CD4-positive, alpha-beta T cell (primary cell): ENCODE measurements around the gene SNRNP25. TPM values are rescaled to one million over a fixed set of nuclear protein-coding genes. Genes with fewer than 3 reads are reported as not detected.

Experiments used
- ATAC-seq: fragments of 200-7000 bp; cut with Tn5 transposase; one replicate; pipeline ENCODE4 v1.10.0; 2022; ENCODE audit warnings: mild to moderate bottlenecking; ENCODE audit not compliant: poor library complexity
- CTCF ChIA-PET: fragments of 350-600 bp; sonication (Branson Sonifier 250); formaldehyde crosslinking; loops from one replicate; lab custom pipeline; 2021; ENCODE audit warnings: antibody characterized with exemption, inconsistent platforms; lab: Charles Lee
- POLR2A ChIA-PET: fragments of 350-600 bp; sonication (Branson Sonifier 250); formaldehyde crosslinking; loops from one replicate; lab custom pipeline; 2021; ENCODE audit warnings: antibody characterized with exemption, inconsistent platforms; lab: Charles Lee
- DNase-seq, 14 experiments: peaks; one replicate each; pipeline ENCODE4 v3.0.0-alpha.2; 2013 to 2020; ENCODE audit warnings: mixed read lengths in 2 of 14
- H3K27ac ChIP-seq, 2 donors: one replicate each; pipeline versions ENCODE4 v1.5.1 to v1.7.0; 2013; ENCODE audit warnings: low read length in 2 of 2, low read depth in 1 of 2, mild to moderate bottlenecking in 1 of 2
- H3K27me3 ChIP-seq, 2 experiments: 1 replicate in 1 of 2; 2 replicates in 1 of 2; pipeline versions ENCODE4 v1.6.1 to v1.7.0; 2013; ENCODE audit warnings: low read length in 2 of 2, control low read depth in 1 of 2, mild to moderate bottlenecking in 1 of 2, moderate library complexity in 1 of 2; ENCODE audit not compliant: insufficient read depth in 2 of 2, control insufficient read depth in 1 of 2
- H3K36me3 ChIP-seq: one replicate; pipeline ENCODE4 v1.6.1; 2013; ENCODE audit warnings: low read length, control low read depth; ENCODE audit not compliant: insufficient read depth
- H3K4me1 ChIP-seq: one replicate; pipeline ENCODE4 v1.6.1; 2013; ENCODE audit warnings: low read length, control low read depth; ENCODE audit not compliant: insufficient read depth
- H3K4me3 ChIP-seq: one replicate; pipeline ENCODE4 v1.5.1; 2013; ENCODE audit warnings: mild to moderate bottlenecking, low read length, moderate library complexity
- H3K9me3 ChIP-seq, 2 experiments: 1 replicate in 1 of 2; 2 replicates in 1 of 2; pipeline versions ENCODE4 v1.6.1 to v1.7.0; 2013; ENCODE audit warnings: low read length in 2 of 2, mild to moderate bottlenecking in 2 of 2, control low read depth in 1 of 2, moderate library complexity in 1 of 2; ENCODE audit not compliant: control insufficient read depth in 1 of 2, insufficient read depth in 1 of 2
- H3K27ac Mint-ChIP-seq: one replicate; pipeline ENCODE4 v1.8.0; 2020; ENCODE audit warnings: mixed read lengths
- H3K27me3 Mint-ChIP-seq: one replicate; pipeline ENCODE4 v1.8.0; 2021; ENCODE audit warnings: mixed read lengths
- H3K36me3 Mint-ChIP-seq: one replicate; pipeline ENCODE4 v1.8.0; 2021; ENCODE audit warnings: low read depth, mixed read lengths
- H3K4me1 Mint-ChIP-seq: one replicate; pipeline ENCODE4 v1.8.0; 2021; ENCODE audit warnings: low read depth, mixed read lengths
- H3K4me3 Mint-ChIP-seq: one replicate; pipeline ENCODE4 v1.8.0; 2020; ENCODE audit warnings: mild to moderate bottlenecking, mixed read lengths
- H3K9me3 Mint-ChIP-seq: one replicate; pipeline ENCODE4 v1.8.0; 2020; ENCODE audit warnings: mixed read lengths
- CTCF ChIP-seq: fragments of 200-600 bp; IDR thresholded peaks from one replicate; pipeline ENCODE4 v1.8.0; 2022; ENCODE audit warnings: antibody characterized with exemption, mild to moderate bottlenecking
- intact Hi-C, 2 experiments: fragments of 100-400 bp; cut with DNase I in 1 of 2; cut with micrococcal nuclease in 1 of 2; formaldehyde crosslinking; loops; one replicate each; pipeline versions ENCODE4 v1.15.1 to v1.9.0; 2023 to 2025; cut with DNase I, micrococcal nuclease
- total RNA-seq, 174 experiments: library from RNA in 2 of 174; stranded (reverse) in 2 of 174; gene quantifications; one replicate each; pipeline ENCODE4 v1.2.3 and lab custom pipeline; 2021 to 2026

Gene SNRNP25
- total RNA-seq, 2 experiments from 2014 or later = 4.8 to 5.1 TPM

GRCh38 chr16:100989-101388, 47.4 kb downstream of the SNRNP25 start:
- H3K9me3 Mint-ChIP-seq = no peaks in the 10 kb centered on the region
- Histone ChIP-seq H3K4me3 (no peak overlapping the region), H3K36me3 (peaks cover 22% of the 10 kb centered on the region), H3K27me3 (no peaks in the 10 kb centered on the region), H3K4me1 (peaks cover 9% of the 10 kb centered on the region), H3K9me3 (no peaks in the 10 kb centered on the region), H3K27ac (no peak overlapping the region)
- H3K27ac Mint-ChIP-seq = no peak overlapping the region
- CTCF ChIA-PET = no interaction called here
- POLR2A ChIA-PET = no interaction called here
- H3K27me3 Mint-ChIP-seq = no peaks in the 10 kb centered on the region
- DNase-seq (no peak), ATAC-seq (no peak)
- TF ChIP-seq CTCF = no peak
- H3K4me1 Mint-ChIP-seq = peaks cover 6% of the 10 kb centered on the region
- H3K36me3 Mint-ChIP-seq = peaks cover 33% of the 10 kb centered on the region
- H3K4me3 Mint-ChIP-seq = no peak overlapping the region
- intact Hi-C loops = no loop called here

- Histone ChIP-seq H3K27me3 (no peaks in the 10 kb centered on the region), H3K27ac (no peak overlapping the region), H3K4me1 (peaks cover 9% of the 10 kb centered on the region), H3K9me3 (no peaks in the 10 kb centered on the region), H3K4me3 (no peak overlapping the region), H3K36me3 (peaks cover 22% of the 10 kb centered on the region)
- H3K36me3 Mint-ChIP-seq = peaks cover 35% of the 10 kb centered on the region
- no peak overlapping the region for H3K27ac Mint-ChIP-seq
- H3K4me3 Mint-ChIP-seq = no peak overlapping the region
- CTCF ChIA-PET = no interaction called here
- peaks cover 6% of the 10 kb centered on the region for H3K4me1 Mint-ChIP-seq
- POLR2A ChIA-PET = no interaction called here
- H3K9me3 Mint-ChIP-seq = no peaks in the 10 kb centered on the region
- intact Hi-C loops = no loop called here
- no peaks in the 10 kb centered on the region for H3K27me3 Mint-ChIP-seq
- ATAC-seq = no peak
- TF ChIP-seq CTCF = no peak
- no peak for DNase-seq
Observed at GRCh38 chr16:101586-101985, 48.0 kb downstream of the SNRNP25 start.

GRCh38 chr16:102060-102855, 48.6 kb downstream of the SNRNP25 start:
- ChIA-PET POLR2A (no interaction called here), CTCF (no interaction called here)
- Histone ChIP-seq H3K27me3 (no peaks in the 10 kb centered on the region), H3K9me3 (no peaks in the 10 kb centered on the region), H3K27ac (no peak overlapping the region), H3K4me1 (peaks cover 2% of the 10 kb centered on the region), H3K4me3 (no peak overlapping the region), H3K36me3 (peaks cover 22% of the 10 kb centered on the region)
- TF ChIP-seq CTCF = no peak
- Mint-ChIP-seq H3K36me3 (peaks cover 35% of the 10 kb centered on the region), H3K27ac (no peak overlapping the region), H3K4me3 (no peak overlapping the region), H3K9me3 (no peaks in the 10 kb centered on the region), H3K27me3 (no peaks in the 10 kb centered on the region), H3K4me1 (peaks cover 5% of the 10 kb centered on the region)
- DNase-seq = no peak
- intact Hi-C loops = no loop called here
- no peak for ATAC-seq
